GM06990 (cell line): Measurements from ENCODE around the gene SPI1.

Experiments
- DNase-seq: peaks from one replicate; pipeline ENCODE4 v3.0.0-alpha.2; 2011; ENCODE audit not compliant: insufficient read length; ENCODE audit errors: extremely low read depth
- H3K27me3 ChIP-seq: replicated peaks from 2 replicates; pipeline ENCODE4 v1.6.0; 2011; ENCODE audit warnings: low read length; ENCODE audit not compliant: control insufficient read depth, insufficient read depth
- H3K36me3 ChIP-seq: 2 replicates; pipeline ENCODE4 v1.5.1; 2011; ENCODE audit warnings: low read length; ENCODE audit not compliant: control insufficient read depth, insufficient read depth
- H3K4me3 ChIP-seq: replicated peaks from 2 replicates; pipeline ENCODE4 v1.5.1; 2011; ENCODE audit warnings: low read depth, mild to moderate bottlenecking, control low read depth, low read length
- TF ChIP-seq, protein P1 (sequence below): IDR thresholded peaks from 2 replicates; pipeline ENCODE4 v1.5.1; 2011; ENCODE audit warnings: low read length, control low read depth, mild to moderate bottlenecking, inconsistent platforms; ENCODE audit not compliant: insufficient read depth, poor library complexity, severe bottlenecking

SPI1 gene

GRCh38 chr11:47333886-47334443 lies 44.4 kb downstream of the SPI1 start:
- no peak for DNase-seq
- TF ChIP-seq, protein P1, sequence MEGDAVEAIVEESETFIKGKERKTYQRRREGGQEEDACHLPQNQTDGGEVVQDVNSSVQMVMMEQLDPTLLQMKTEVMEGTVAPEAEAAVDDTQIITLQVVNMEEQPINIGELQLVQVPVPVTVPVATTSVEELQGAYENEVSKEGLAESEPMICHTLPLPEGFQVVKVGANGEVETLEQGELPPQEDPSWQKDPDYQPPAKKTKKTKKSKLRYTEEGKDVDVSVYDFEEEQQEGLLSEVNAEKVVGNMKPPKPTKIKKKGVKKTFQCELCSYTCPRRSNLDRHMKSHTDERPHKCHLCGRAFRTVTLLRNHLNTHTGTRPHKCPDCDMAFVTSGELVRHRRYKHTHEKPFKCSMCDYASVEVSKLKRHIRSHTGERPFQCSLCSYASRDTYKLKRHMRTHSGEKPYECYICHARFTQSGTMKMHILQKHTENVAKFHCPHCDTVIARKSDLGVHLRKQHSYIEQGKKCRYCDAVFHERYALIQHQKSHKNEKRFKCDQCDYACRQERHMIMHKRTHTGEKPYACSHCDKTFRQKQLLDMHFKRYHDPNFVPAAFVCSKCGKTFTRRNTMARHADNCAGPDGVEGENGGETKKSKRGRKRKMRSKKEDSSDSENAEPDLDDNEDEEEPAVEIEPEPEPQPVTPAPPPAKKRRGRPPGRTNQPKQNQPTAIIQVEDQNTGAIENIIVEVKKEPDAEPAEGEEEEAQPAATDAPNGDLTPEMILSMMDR = no peak
- Histone ChIP-seq H3K4me3 (no peak overlapping the region), H3K36me3 (peaks cover 5% of the 10 kb centered on the region), H3K27me3 (no peaks in the 10 kb centered on the region)

DNA sequence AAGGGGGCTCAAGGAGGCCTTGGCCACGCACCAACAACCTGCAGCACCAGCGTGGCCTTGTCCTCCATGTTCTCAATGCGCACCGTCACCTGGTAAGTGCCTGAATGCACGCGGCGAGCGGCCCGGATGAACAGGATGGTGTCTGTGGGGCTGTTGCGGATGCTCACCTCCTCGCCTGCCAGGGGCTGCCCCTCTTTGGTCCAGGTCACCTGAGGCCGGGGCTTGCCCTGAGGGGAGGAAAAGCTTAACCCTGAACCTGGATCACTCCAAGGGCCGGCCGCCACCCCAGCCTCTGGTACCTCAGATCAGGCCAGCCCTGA lies 44.9 kb downstream of the SPI1 start:
- TF ChIP-seq, protein P1 = no peak
- Histone ChIP-seq H3K27me3 (no peaks in the 10 kb centered on the region), H3K4me3 (no peak overlapping the region), H3K36me3 (peaks cover 7% of the 10 kb centered on the region)
- no peak for DNase-seq

GRCh38 chr11:47332791-47333525 lies 45.4 kb downstream of the SPI1 start:
- Histone ChIP-seq H3K36me3 (peaks cover 9% of the 10 kb centered on the region), H3K27me3 (no peaks in the 10 kb centered on the region), H3K4me3 (no peak overlapping the region)
- TF ChIP-seq, protein P1 = no peak
- no peak for DNase-seq

- Histone ChIP-seq H3K4me3 (no peak overlapping the region), H3K27me3 (no peaks in the 10 kb centered on the region), H3K36me3 (peaks cover 11% of the 10 kb centered on the region)
- no peak for DNase-seq
- TF ChIP-seq, protein P1 = no peak
Observed at GRCh38 chr11:47332303-47332711, 46.0 kb downstream of the SPI1 start.

DNA sequence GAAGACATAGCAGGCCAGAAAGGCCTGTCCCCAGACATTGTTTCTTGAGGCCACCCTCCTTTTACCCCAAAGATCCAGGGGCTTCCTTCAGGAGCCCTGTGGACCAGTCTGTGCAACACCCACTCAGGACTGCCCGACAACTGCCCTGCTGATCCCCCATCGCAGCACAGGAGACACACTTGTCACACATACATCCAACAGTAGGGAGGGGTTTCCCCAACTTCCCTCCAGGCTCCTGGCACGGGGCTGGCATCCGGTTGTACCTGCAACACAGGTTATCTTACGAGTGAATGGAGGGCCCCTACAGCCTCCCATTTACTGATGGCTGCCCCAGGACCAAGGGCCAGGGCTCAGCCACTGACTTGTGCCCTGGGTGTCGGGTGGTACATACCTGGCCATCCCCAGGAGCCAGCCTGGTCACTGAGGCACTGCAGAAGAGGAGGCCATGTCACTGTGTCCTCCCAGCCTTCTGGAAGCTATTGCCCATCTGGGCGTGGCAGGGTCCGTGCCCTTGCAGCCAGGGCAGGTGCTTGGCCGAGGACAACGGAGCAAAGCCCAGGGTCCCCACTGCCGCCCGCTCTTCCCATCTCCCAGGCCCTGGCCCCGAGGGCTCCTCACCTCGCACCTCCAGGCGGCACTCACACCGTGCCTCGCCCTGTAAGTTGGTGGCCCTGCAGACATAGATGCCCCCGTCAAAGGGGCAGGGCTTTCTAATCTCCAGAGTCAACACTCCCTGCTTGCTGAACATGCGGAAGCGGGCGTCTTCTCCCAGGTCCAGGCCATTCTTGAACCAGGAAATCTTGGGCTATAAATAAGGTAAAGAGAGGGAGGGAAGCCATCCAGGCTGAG lies 46.7 kb downstream of the SPI1 start:
- TF ChIP-seq, protein P1 = no peak
- H3K27me3 ChIP-seq = no peaks in the 10 kb centered on the region
- no peak overlapping the region for H3K4me3 ChIP-seq
- peaks cover 17% of the 10 kb centered on the region for H3K36me3 ChIP-seq
- no peak for DNase-seq
